ENCODE data around the gene DDX17. TPM values are rescaled to one million over a fixed set of nuclear protein-coding genes. Genes with fewer than 3 reads are reported as not detected.

DDX17 gene
- total and polyA plus RNA-seq, 2 of the 8 experiments (the other 6 are each of a cell fraction or from before 2014, with no cell fraction given), result 437 to 441 TPM

GRCh38 chr22:38481871-38482332 is 24.2 kb downstream of the DDX17 start:
- peaks cover 1 to 2% of the 10 kb centered on the region in 2 experiments for H4K20me1 ChIP-seq (replicated peaks in 1 of 2; ENCODE audit: control insufficient read depth in 1 of 2, insufficient read depth in 2 of 2, low read length in 2 of 2)
- H3K79me2 ChIP-seq (ENCODE audit: control insufficient read depth in 1 of 2, insufficient read depth in 2 of 2, low read length in 2 of 2), result no peaks in the 10 kb centered on the region
- no peak overlapping the region for H2BK5ac ChIP-seq (ENCODE audit: low read depth, low read length)
- no peak overlapping the region for H3K23ac ChIP-seq (ENCODE audit: insufficient read length)
- 0 out of 7 replicates have a peak, but pooled peaks cover 0 to 3% (median 0%) of the 10 kb centered on the region in 4 experiments for H3K4me1 ChIP-seq (replicated peaks in 1 of 4; ENCODE audit: control insufficient read depth in 3 of 4, insufficient read depth in 4 of 4, low read length in 3 of 4)
- no peak overlapping the region for H2AFZ ChIP-seq (ENCODE audit: low read length)
- H3K4ac ChIP-seq (replicated peaks; ENCODE audit: insufficient read length, low read depth, low read length), result no peak overlapping the region
- no peak overlapping the region for H3K27ac ChIP-seq (ENCODE audit: low read depth, low read length)
- no peak for FAIRE-seq
- DNase-seq (ENCODE audit: low read depth in 1 of 2, low spot score in 2 of 2), result no peak
- CTCF ChIA-PET (ENCODE audit: partially characterized antibody), result interaction anchor here (0.8 to 1.8 kb wide), 3 partner anchors 9 to 29 kb away, joined by 3 to 5 read pairs (median 3); partner anchors contain the start of gene KDELR3
- no peaks in the 10 kb centered on the region for H3K23me2 ChIP-seq (ENCODE audit: low read depth, low read length)
- TF ChIP-seq HDAC2 (IDR thresholded peaks at IDR 0.05; ENCODE audit: borderline replicate concordance in 1 of 2, low read depth in 2 of 2, low read length in 2 of 2), result no peak
- TF ChIP-seq POLR2AphosphoS5 (IDR thresholded peaks at IDR 0.05; ENCODE audit: low read depth, low read length), result peak; percentile 51; the same call in 1 of the 2 replicates
- no peak for TF ChIP-seq CHD1 (IDR thresholded peaks at IDR 0.05; ENCODE audit: low read depth, low read length)
- 92% methylated on average over 8 of the region's 8 CpGs; no CpG with 5 or more reads in 1 of the 2 experiments for WGBS, 2 experiments (ENCODE audit: extremely low coverage in 1 of 2, insufficient coverage in 1 of 2, insufficient read length in 1 of 2, insufficient replicate concordance in 2 of 2, low coverage in 1 of 2, low lambda C conversion rate in 2 of 2, missing lambda C conversion rate in 1 of 2)
- peaks cover 38 to 64% (median 53%) of the 10 kb centered on the region in 4 experiments for H3K36me3 ChIP-seq (ENCODE audit: control insufficient read depth in 2 of 4, insufficient read depth in 4 of 4, low read length in 3 of 4)
- H2AK5ac ChIP-seq (ENCODE audit: low read depth, low read length), result no peak overlapping the region
- H4K8ac ChIP-seq (ENCODE audit: extremely low read depth, insufficient read depth, low read length), result no peak overlapping the region; the same call in 1 of the 2 replicates
- H4K91ac ChIP-seq (replicated peaks; ENCODE audit: insufficient read length, low read length), result no peak overlapping the region
- H3K18ac ChIP-seq (ENCODE audit: extremely low read depth, low read length), result no peak overlapping the region
- no peak overlapping the region for H3K14ac ChIP-seq (ENCODE audit: insufficient read length)
- H4K5ac ChIP-seq (ENCODE audit: insufficient read length, low read depth, low read length), result no peak overlapping the region
- no peak overlapping the region for H3K4me3 ChIP-seq (ENCODE audit: extremely low read depth in 1 of 4, insufficient read depth in 2 of 4, low read depth in 3 of 4, low read length in 4 of 4)
- H3K4me2 ChIP-seq (ENCODE audit: insufficient read depth in 1 of 2, low read depth in 2 of 2, low read length in 2 of 2), result no peak overlapping the region
- H3K27me3 ChIP-seq (replicated peaks in 1 of 4; ENCODE audit: control insufficient read depth in 3 of 4, extremely low read depth in 1 of 4, insufficient read depth in 3 of 4, low read length in 3 of 4), result no peaks in the 10 kb centered on the region
- no peaks in the 10 kb centered on the region for H3K9me3 ChIP-seq (ENCODE audit: insufficient read depth in 2 of 2, low read depth in 1 of 2, low read length in 1 of 2)
- POLR2A ChIA-PET (ENCODE audit: partially characterized antibody), result interaction anchor here (0.7 to 40.8 kb wide), 16 partner anchors 6 to 154 kb away, joined by 3 to 1102 read pairs (median 4); partner anchors contain the start of genes DMC1 and KDELR3
- no peak overlapping the region for H3K9ac ChIP-seq (replicated peaks in 1 of 4; ENCODE audit: extremely low read depth in 1 of 4, low read depth in 3 of 4, low read length in 3 of 4)
- H3K56ac ChIP-seq (replicated peaks; ENCODE audit: insufficient read length, low read depth, low read length), result no peak overlapping the region
- H2BK15ac ChIP-seq (ENCODE audit: low read length), result no peak overlapping the region
- no peak overlapping the region for H2BK120ac ChIP-seq (replicated peaks; ENCODE audit: low read depth, low read length)
- H2BK20ac ChIP-seq (ENCODE audit: low read length), result no peak overlapping the region
- no peaks in the 10 kb centered on the region for H3K79me1 ChIP-seq (ENCODE audit: low read depth, low read length)
- no peak overlapping the region for H2BK12ac ChIP-seq (ENCODE audit: low read depth, low read length)
